Liver (tissue), 9 donors: Measurements from ENCODE around the gene MCEMP1. TPM values are rescaled to one million over a fixed set of nuclear protein-coding genes. Genes with fewer than 3 reads are reported as not detected.
A peak's percentile ranks its signal among the peaks of the same experiment; 100 is the strongest.

ENCODE experiments used
- DNase-seq: peaks from one replicate; pipeline ENCODE4 v3.0.0-alpha.2; 2017; ENCODE audit warnings: low spot score
- H3K27ac ChIP-seq, 2 donors: one replicate each; pipeline ENCODE4 v1.7.0; 2013; ENCODE audit warnings: inconsistent platforms in 2 of 2, low read length in 2 of 2, control low read depth in 1 of 2, low read depth in 1 of 2, mild to moderate bottlenecking in 1 of 2
- H3K27me3 ChIP-seq, 4 donors: one replicate each; pipeline versions ENCODE4 v1.6.1 to v1.7.0; 2013; ENCODE audit warnings: low read length in 3 of 4, inconsistent platforms in 1 of 4, mild to moderate bottlenecking in 1 of 4, moderate library complexity in 1 of 4; ENCODE audit not compliant: control insufficient read depth in 4 of 4, insufficient read depth in 4 of 4
- H3K36me3 ChIP-seq, 4 donors: one replicate each; pipeline versions ENCODE4 v1.6.1 to v1.7.0; 2013; ENCODE audit warnings: low read length in 3 of 4, mild to moderate bottlenecking in 3 of 4, low read depth in 1 of 4, moderate library complexity in 1 of 4; ENCODE audit not compliant: control insufficient read depth in 4 of 4, insufficient read depth in 3 of 4
- H3K4me1 ChIP-seq, 4 donors: one replicate each; pipeline versions ENCODE4 v1.6.1 to v1.7.0; 2013; ENCODE audit warnings: low read length in 3 of 4, mild to moderate bottlenecking in 3 of 4, moderate library complexity in 1 of 4; ENCODE audit not compliant: control insufficient read depth in 4 of 4, insufficient read depth in 4 of 4
- H3K4me3 ChIP-seq, 3 donors: one replicate each; pipeline versions ENCODE4 v1.6.1 to v1.7.0; 2013; ENCODE audit warnings: low read length in 3 of 3, control low read depth in 1 of 3, low read depth in 1 of 3, mild to moderate bottlenecking in 1 of 3
- H3K9ac ChIP-seq, 2 donors: one replicate each; pipeline ENCODE4 v1.7.0; 2013; ENCODE audit warnings: low read length in 2 of 2, mild to moderate bottlenecking in 2 of 2, moderate library complexity in 2 of 2, control low read depth in 1 of 2, low read depth in 1 of 2
- H3K9me3 ChIP-seq, 4 donors: one replicate each; pipeline versions ENCODE4 v1.6.1 to v1.7.0; 2013; ENCODE audit warnings: low read length in 3 of 4; ENCODE audit not compliant: control insufficient read depth in 4 of 4
- ATF3 ChIP-seq: IDR thresholded peaks from 2 replicates; pipeline ENCODE4 v1.6.1; 2016; ENCODE audit warnings: antibody characterized with exemption
- CTCF ChIP-seq: fragments of 150-350 bp; IDR thresholded peaks from 2 replicates; pipeline ENCODE4 v1.5.1; 2017; ENCODE audit warnings: improper control_type of control experiment, low read depth, low read length; ENCODE audit not compliant: missing input control
- EGR1 ChIP-seq, 2 donors: IDR thresholded peaks; 2 replicates each; pipeline ENCODE4 v1.6.1; 2016 to 2018; ENCODE audit warnings: antibody characterized with exemption in 2 of 2, low read depth in 2 of 2
- FOXA1 ChIP-seq: IDR thresholded peaks from 2 replicates; pipeline ENCODE4 v1.6.1; 2016; ENCODE audit warnings: antibody characterized with exemption
- FOXA2 ChIP-seq: IDR thresholded peaks from 2 replicates; pipeline ENCODE4 v1.6.1; 2016; ENCODE audit warnings: antibody characterized with exemption
- GABPA ChIP-seq, 2 donors: IDR thresholded peaks in 1 of 2; conservative IDR thresholded peaks in 1 of 2; 2 replicates each; pipeline ENCODE4 v1.6.1; 2016; ENCODE audit warnings: antibody characterized with exemption in 2 of 2, mild to moderate bottlenecking in 1 of 2, moderate library complexity in 1 of 2
- HNF4A ChIP-seq, 2 donors: conservative IDR thresholded peaks; 2 replicates each; pipeline ENCODE4 v1.6.1; 2016; ENCODE audit warnings: antibody characterized with exemption in 2 of 2, mild to moderate bottlenecking in 2 of 2
- HNF4G ChIP-seq: IDR thresholded peaks from 2 replicates; pipeline ENCODE4 v1.6.1; 2016; ENCODE audit warnings: antibody characterized with exemption
- JUND ChIP-seq, 2 donors: IDR thresholded peaks; 2 replicates each; pipeline ENCODE4 v1.6.1; 2016; ENCODE audit warnings: antibody characterized with exemption in 2 of 2
- MAX ChIP-seq: IDR thresholded peaks from 2 replicates; pipeline ENCODE4 v1.6.1; 2016; ENCODE audit warnings: antibody characterized with exemption
- NR2F2 ChIP-seq: IDR thresholded peaks from 2 replicates; pipeline ENCODE4 v1.6.1; 2016; ENCODE audit warnings: antibody characterized with exemption
- RAD21 ChIP-seq, 2 donors: IDR thresholded peaks; 2 replicates each; pipeline ENCODE4 v1.6.1; 2016; ENCODE audit warnings: antibody characterized with exemption in 2 of 2, mild to moderate bottlenecking in 2 of 2
- REST ChIP-seq: IDR thresholded peaks from 2 replicates; pipeline ENCODE4 v1.6.1; 2016; ENCODE audit warnings: antibody characterized with exemption, mild to moderate bottlenecking
- RXRA ChIP-seq, 2 donors: IDR thresholded peaks; 2 replicates each; pipeline ENCODE4 v1.6.1; 2017 to 2018; ENCODE audit warnings: antibody characterized with exemption in 2 of 2, mild to moderate bottlenecking in 1 of 2
- SP1 ChIP-seq: IDR thresholded peaks from 2 replicates; pipeline ENCODE4 v1.6.1; 2018; ENCODE audit warnings: antibody characterized with exemption, mild to moderate bottlenecking
- TAF1 ChIP-seq: conservative IDR thresholded peaks from 2 replicates; pipeline ENCODE4 v1.6.1; 2016; ENCODE audit warnings: antibody characterized with exemption, mild to moderate bottlenecking
- YY1 ChIP-seq: IDR thresholded peaks from 2 replicates; pipeline ENCODE4 v1.6.1; 2016; ENCODE audit warnings: antibody characterized with exemption, mild to moderate bottlenecking
- ZBTB33 ChIP-seq: IDR thresholded peaks from 2 replicates; pipeline ENCODE4 v1.6.1; 2016; ENCODE audit warnings: antibody characterized with exemption
- WGBS: extraction: QIAGEN DNeasy Blood & Tissue Kit; methylation state at CpG from one replicate; pipeline ENCODE4 v1.1.7; 2013; 5-methylcytosine and 5-hydroxymethylcytosine counted together
- polyA plus RNA-seq, 2 donors: library from polyadenylated mRNA; stranded (reverse) in 1 of 2; unstranded in 1 of 2; fragments of 200-250 nt in 1 of 2; fragments of >200 nt in 1 of 2; fragmentation: Nextera tagmentation in 1 of 2; extraction: Ambion mirVana in 1 of 2; gene quantifications; one replicate each; pipeline versions ENCODE4 v1.2.1 to v1.2.3, GENCODE V29; 2013 to 2015
- total RNA-seq, 2 donors: library from RNA; depleted of rRNA; stranded (reverse); fragments of >200 nt; gene quantifications; one replicate each; pipeline ENCODE4 v1.2.3, GENCODE V29; 2014
- donor health status: healthy.
- donor health status: healthy.
- donor health status: healthy.
- donor health status: healthy.
- donor health status: healthy.

The MCEMP1 gene
- total RNA-seq (under 1 TPM; 0.42 to 0.92 TPM), polyA plus RNA-seq (under 1 TPM; 0.29 to 0.54 TPM)

GRCh38 chr19:7676854-7677253 lies at the start of gene MCEMP1:
Gene MCEMP1, plus strand, starts transcription at chr19:7677090. Its CDS starts 31 bp downstream, at chr19:7677121.
- peak within 1 kb of the TSS in 1 of 2 donors; percentile 41 for H3K27ac ChIP-seq

GRCh38 chr19:7627166-7627565 lies 49.7 kb upstream of the MCEMP1 start:
- H3K4me3 ChIP-seq: no peak overlapping the region
- 94% methylated on average over 24 of the region's 24 CpGs for WGBS
- DNase-seq: no peak
- no peak overlapping the region for H3K27ac ChIP-seq
- no peaks in the 10 kb centered on the region for H3K27me3 ChIP-seq
- no peak for TF ChIP-seq FOXA1
- no peak for TF ChIP-seq FOXA2
- TF ChIP-seq ZBTB33: no peak
- no peak for TF ChIP-seq EGR1 (IDR thresholded peaks at IDR 0.05; ENCODE audit: low read depth in 2 of 2)
- no peak for TF ChIP-seq ATF3
- TF ChIP-seq REST: no peak
- no peak for TF ChIP-seq GABPA (IDR thresholded peaks at IDR 0.05 in 1 of 2, conservative IDR thresholded peaks at IDR 0.05 in 1 of 2)
- no peak for TF ChIP-seq HNF4G
- no peak for TF ChIP-seq RXRA (IDR thresholded peaks at IDR 0.05)
- TF ChIP-seq TAF1: no peak
- TF ChIP-seq NR2F2: no peak
- no peak for TF ChIP-seq HNF4A (conservative IDR thresholded peaks at IDR 0.05)
- TF ChIP-seq MAX: no peak
- TF ChIP-seq SP1: no peak
- TF ChIP-seq JUND (IDR thresholded peaks at IDR 0.05): no peak
- no peak for TF ChIP-seq YY1
- no peak for TF ChIP-seq RAD21 (IDR thresholded peaks at IDR 0.05)
- TF ChIP-seq CTCF: no peak
- H3K4me1 ChIP-seq: peaks cover 14 to 36% (median 27%) of the 10 kb centered on the region in 4 donors
- H3K9ac ChIP-seq: no peak overlapping the region
- H3K9me3 ChIP-seq: no peaks in the 10 kb centered on the region
- peaks cover 12 to 47% (median 19%) of the 10 kb centered on the region in 4 donors for H3K36me3 ChIP-seq

More at GRCh38 chr19:7676854-7677253, at the start of gene MCEMP1:
- no peak for DNase-seq
- TF ChIP-seq RXRA (IDR thresholded peaks at IDR 0.05) (no peak), FOXA2 (no peak), CTCF (no peak), FOXA1 (no peak), HNF4G (no peak)
- Histone ChIP-seq H3K9me3 (no peaks in the 10 kb centered on the region), H3K4me1 (peaks cover 2 to 24% (median 11%) of the 10 kb centered on the region in 4 donors), H3K27me3 (no peaks in the 10 kb centered on the region), H3K9ac (no peak within 1 kb of the TSS), H3K36me3 (no peaks in the 10 kb centered on the region), H3K4me3 (no peak within 1 kb of the TSS)
- 44% methylated on average over 10 of the region's 10 CpGs for WGBS
